ENCODE measurements around the gene STK17A.
"Not testable (repeated sequence)": the region's sequence is repeated elsewhere in the genome, so short reads cannot be mapped to it uniquely, and the experiment has no call there.

STK17A gene

GRCh38 chr7:43568529-43568928, 14.4 kb upstream of the STK17A start:
- DNase-seq (ENCODE audit: low spot score), result no peak

- DNase-seq (ENCODE audit: low spot score), result no peak
Observed at GRCh38 chr7:43569424-43569823, 13.5 kb upstream of the STK17A start.

GRCh38 chr7:43570688-43571365, 12.1 kb upstream of the STK17A start:
- DNase-seq (ENCODE audit: low spot score), result no peak

- DNase-seq (ENCODE audit: low spot score), result peak; percentile 53
Observed at GRCh38 chr7:43572516-43573049, 10.3 kb upstream of the STK17A start.

GRCh38 chr7:43573832-43574231, 9.1 kb upstream of the STK17A start:
- not testable (repeated sequence) for DNase-seq (ENCODE audit: low spot score)

- no peak for DNase-seq (ENCODE audit: low spot score)
Observed at GRCh38 chr7:43575506-43575905, 7.4 kb upstream of the STK17A start.

GRCh38 chr7:43576241-43576640, 6.7 kb upstream of the STK17A start:
- no peak for DNase-seq (ENCODE audit: low spot score)

- DNase-seq (ENCODE audit: low spot score), result no peak
Observed at GRCh38 chr7:43577485-43577951, 5.4 kb upstream of the STK17A start.

GRCh38 chr7:43583424-43584194, 701 bp downstream of the STK17A start:
- DNase-seq (ENCODE audit: low spot score), result peak; percentile 52

- DNase-seq (ENCODE audit: low spot score), result no peak
Observed at GRCh38 chr7:43584195-43584586, 1.3 kb downstream of the STK17A start.

GRCh38 chr7:43584733-43585132, 1.8 kb downstream of the STK17A start:
- DNase-seq (ENCODE audit: low spot score), result not testable (repeated sequence)

- DNase-seq (ENCODE audit: low spot score), result no peak
Observed at GRCh38 chr7:43585562-43585961, 2.7 kb downstream of the STK17A start.

- no peak for DNase-seq (ENCODE audit: low spot score)
Observed at GRCh38 chr7:43586251-43586900, 3.5 kb downstream of the STK17A start.

- DNase-seq (ENCODE audit: low spot score), result no peak
Observed at GRCh38 chr7:43588477-43589132, 5.7 kb downstream of the STK17A start.

- DNase-seq (ENCODE audit: low spot score), result no peak
Observed at GRCh38 chr7:43589133-43589478, 6.2 kb downstream of the STK17A start.

GRCh38 chr7:43589728-43590127, 6.8 kb downstream of the STK17A start:
- no peak for DNase-seq (ENCODE audit: low spot score)

- DNase-seq (ENCODE audit: low spot score), result no peak
Observed at GRCh38 chr7:43590862-43591557, 8.1 kb downstream of the STK17A start.

- DNase-seq (ENCODE audit: low spot score), result no peak
Observed at GRCh38 chr7:43591558-43592180, 8.8 kb downstream of the STK17A start.

- no peak for DNase-seq (ENCODE audit: low spot score)
Observed at GRCh38 chr7:43592326-43592725, 9.4 kb downstream of the STK17A start.

- DNase-seq (ENCODE audit: low spot score), result no peak
Observed at GRCh38 chr7:43593010-43593409, 10.1 kb downstream of the STK17A start.

GRCh38 chr7:43594020-43594419, 11.1 kb downstream of the STK17A start:
- DNase-seq (ENCODE audit: low spot score), result no peak

Measured in putamen (tissue), 1 donor.